NOMO-1 treated with dmso at 0.1 percent for 144 hours (cell line): ENCODE measurements around the gene SPR.
"Not testable (repeated sequence)": the region's sequence is repeated elsewhere in the genome, so short reads cannot be mapped to it uniquely, and the experiment has no call there.

Source experiments
- DNase-seq: peaks from one replicate; lab custom pipeline; 2025; ENCODE audit not compliant: unreplicated experiment; lab: John Stamatoyannopoulos, UW

SPR gene

GRCh38 chr2:72888438-72889202, 1.4 kb downstream of the SPR start:
- no peak for DNase-seq

- no peak for DNase-seq
These were observed 2.8 kb downstream of the SPR start for GRCh38 chr2:72889991-72890390.

DNA sequence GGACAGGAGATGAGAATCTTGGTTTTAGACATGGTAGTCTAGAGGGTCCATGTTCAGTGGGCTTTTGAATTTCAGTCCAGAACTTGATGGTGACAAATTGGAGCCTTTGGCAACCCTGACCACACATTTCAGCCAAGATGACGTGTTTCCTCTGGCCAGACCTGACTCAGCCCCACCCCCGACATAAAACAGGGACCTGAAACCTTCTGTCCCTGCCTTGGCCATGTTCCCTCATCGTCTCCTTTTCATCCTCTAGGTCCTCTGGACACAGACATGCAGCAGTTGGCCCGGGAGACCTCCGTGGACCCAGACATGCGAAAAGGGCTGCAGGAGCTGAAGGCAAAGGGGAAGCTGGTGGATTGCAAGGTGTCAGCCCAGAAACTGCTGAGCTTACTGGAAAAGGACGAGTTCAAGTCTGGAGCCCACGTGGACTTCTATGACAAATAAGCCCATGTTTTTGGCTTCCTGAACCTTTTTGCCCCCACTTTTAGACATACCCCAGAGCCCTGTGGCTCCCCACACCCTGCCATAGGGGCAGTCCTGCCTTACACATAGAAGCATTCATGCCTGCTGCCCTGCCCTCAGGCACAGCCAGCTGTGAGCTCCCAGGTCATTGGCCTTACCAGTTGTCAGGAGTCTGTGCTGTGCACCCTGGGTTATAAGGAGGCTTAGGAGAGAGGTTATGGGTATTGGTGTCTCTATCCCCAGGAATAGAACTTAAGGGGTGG, 4.0 kb downstream of the SPR start:
- DNase-seq: no peak

DNA sequence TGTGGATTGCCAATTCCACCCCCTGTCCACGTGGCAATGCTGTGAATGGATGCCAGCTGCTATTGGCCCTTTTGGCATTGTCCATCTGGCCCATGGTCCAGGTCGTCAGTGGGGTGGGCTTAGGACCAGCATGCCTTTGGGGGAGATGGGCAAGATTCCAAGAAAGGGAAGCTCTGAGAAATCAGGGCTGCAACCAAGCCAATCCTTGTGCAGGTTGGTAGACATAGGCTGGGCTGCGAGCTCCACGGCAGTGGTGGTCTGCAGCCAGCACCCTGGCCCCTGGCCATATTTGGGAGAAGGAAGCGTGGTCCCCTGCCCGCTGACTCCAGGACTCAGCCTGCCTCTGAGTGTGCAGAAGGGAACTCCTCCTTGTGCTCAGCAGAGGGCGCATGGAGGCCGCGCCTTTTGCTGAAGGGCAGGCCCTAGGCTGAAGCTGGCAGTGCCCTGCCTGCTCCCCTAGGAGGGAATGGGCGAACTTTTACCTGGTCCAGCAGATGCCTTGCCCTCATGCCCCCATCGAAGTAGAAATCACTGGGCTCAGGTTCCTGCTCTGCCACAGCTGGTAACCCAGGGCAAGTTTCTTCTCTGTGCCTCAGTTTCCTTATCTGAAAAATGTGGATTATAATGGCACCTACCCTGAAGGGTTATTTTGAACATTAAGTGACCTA, 5.4 kb downstream of the SPR start:
- DNase-seq: no peak

- no peak for DNase-seq
These were observed 6.5 kb downstream of the SPR start for GRCh38 chr2:72893594-72894319.

DNA sequence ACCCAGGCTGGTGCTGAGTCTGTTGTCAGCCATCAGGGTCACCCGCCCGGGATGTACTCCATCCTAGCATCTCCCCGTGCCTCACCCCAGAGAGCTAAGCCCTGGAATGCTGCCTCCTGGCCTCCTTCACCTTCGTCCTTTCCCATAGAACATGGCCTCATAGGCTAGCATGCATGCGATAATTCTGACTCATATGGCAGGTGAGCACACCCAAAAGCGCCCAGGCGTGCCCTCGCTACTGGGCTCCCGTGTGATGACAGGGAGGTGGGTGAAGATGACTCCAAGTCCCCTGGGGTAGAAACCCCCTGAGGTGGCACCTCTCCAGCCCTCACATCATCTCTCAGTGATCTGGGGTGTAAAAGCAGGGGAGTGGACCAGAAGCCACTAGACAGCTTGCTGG, 7.3 kb downstream of the SPR start:
- DNase-seq: no peak

- DNase-seq: no peak
These were observed 7.9 kb downstream of the SPR start for GRCh38 chr2:72895154-72895553.

GRCh38 chr2:72895759-72896281, 8.6 kb downstream of the SPR start:
- no peak for DNase-seq

GRCh38 chr2:72896446-72896845, 9.2 kb downstream of the SPR start:
- no peak for DNase-seq

DNA sequence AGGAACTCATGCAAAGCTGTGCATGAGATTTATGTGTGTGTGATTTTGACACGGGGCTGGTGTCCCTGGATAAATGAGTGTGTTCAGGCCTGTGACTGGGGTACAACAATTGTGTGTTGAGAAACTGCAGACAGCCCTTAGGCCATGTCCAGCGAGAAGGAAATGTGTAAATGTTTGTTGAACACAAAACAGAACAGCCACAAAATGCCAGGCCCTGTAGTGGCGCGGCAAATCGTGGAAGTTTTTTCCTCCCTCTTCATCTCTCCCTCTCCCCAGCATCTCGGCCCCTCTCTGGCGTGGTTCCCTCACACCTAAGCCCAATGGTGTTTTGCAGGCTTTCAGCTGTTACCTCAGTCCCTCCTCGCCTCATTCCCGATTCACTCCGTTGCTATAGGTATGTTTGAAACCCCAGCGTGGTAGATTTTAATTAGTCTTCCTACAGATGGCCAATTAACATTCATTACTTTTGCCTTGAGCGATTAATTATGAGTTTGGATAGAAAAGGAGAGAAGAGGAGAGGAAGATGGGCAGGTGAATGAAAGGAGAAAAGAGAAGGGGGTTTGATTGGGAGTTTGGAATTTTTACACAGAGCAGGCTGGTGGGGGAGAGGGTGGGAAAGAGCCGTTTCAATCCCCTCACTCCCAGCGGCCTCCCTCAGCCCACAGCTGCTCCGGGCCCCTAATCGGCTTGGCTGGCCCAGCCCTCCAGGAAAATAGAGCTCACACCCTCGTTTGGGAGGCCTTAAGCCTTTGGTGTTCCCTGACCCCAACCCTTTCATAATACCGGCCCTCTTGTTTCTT, 10.8 kb downstream of the SPR start:
- no peak for DNase-seq

DNA sequence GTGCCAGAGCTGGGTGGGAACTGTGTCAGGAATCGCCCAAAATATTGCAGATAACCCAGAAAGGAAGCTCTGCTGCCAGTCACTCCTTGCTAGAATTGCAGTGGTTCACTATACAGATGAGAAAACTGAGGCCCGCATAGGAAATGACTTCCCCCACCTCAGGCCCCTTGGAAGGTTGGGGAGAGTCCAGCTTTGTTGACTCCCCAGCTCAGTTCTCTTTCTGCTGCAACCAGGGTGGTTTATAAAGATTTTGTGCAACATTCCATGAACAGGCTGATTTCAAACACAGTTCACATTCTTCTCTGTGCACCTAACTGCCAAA, 11.3 kb downstream of the SPR start:
- no peak for DNase-seq

- no peak for DNase-seq
These were observed 13.1 kb downstream of the SPR start for GRCh38 chr2:72900191-72900825.

DNA sequence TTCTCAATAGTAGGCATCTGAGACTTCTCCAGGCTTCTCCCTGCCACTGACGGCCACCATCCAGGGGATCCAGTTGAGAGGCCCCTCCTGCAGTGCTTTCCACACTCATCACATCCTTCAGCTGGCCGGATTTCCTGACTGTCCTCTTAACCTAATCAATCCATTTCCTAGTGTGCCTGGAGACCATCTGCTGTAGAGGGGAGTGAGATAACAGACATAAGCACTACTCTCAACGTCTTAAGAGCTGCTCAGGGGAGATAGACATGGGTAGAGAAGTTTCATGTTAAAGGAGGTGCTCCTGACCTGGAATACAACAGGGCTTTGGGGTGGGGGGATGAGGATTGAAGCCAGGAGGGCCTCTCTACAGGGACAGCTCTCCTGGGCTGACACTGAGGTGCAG, 14.2 kb downstream of the SPR start:
- DNase-seq: no peak

- DNase-seq: not testable (repeated sequence)
These were observed 20.2 kb downstream of the SPR start for GRCh38 chr2:72907369-72907768.

- DNase-seq: no peak
These were observed 21.5 kb downstream of the SPR start for GRCh38 chr2:72908741-72909140.

DNA sequence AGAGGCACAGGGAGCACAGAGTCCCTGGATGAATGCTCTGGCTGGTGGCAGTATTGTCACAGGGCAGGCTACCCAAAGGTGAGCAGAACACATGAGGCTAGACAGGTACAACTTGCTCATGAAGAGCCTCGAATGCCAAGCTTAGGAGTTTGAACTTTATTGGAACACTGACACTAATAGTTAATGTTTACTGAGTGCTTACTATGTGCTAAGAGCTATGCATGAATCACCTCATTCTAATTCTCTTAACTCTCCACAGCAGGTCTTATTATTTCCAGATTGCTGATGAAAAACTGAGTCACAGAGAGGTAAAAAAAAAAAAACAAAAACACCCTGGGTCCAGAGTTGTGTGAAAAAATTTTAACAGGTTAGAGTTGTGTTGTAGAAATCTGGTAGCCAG, 24.0 kb downstream of the SPR start:
- DNase-seq: no peak

DNA sequence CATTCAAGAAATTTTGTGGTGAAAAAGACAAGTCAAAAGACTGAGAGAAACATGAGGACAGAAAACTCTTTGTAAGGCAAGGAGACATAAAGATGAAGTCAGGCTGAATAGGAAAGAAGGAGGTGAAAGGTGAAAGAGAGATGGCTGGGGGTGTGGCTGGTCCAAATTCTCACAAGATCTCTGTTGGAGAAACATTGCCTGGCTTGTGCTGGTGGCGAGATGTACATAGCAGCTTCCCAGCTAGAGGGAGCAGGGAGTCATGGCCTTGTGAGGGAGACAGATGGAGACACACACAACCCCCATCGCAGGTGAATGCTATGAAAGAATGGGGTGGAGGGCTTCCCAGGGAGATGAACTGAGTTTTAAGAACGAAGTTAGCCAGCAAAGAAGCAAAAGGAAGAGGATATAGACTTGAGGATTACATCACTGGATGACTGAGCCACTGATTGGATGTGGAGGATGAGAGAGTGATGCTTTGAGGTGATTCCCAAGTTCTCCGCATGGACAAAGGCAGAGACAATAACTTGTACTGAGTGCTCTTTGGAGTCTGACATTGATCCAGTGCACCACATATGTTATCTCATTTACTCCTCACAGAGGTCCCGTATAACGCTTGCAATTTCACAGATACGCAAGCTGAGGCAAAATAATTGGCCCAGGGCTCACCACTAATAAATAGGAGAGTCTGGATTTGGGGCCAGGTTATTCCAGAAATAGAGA, 26.4 kb downstream of the SPR start:
- DNase-seq: no peak

GRCh38 chr2:72914206-72914559, 27.0 kb downstream of the SPR start:
- no peak for DNase-seq

- no peak for DNase-seq
These were observed 27.5 kb downstream of the SPR start for GRCh38 chr2:72914589-72915319.
